K562 (cell line): ENCODE measurements around the gene STAB2.

Experiments used
- ARID1B ChIP-seq: fragments of 450-650 bp; IDR thresholded peaks from 2 replicates; pipeline ENCODE4 v1.6.1; 2016; ENCODE audit warnings: antibody characterized with exemption, mild to moderate bottlenecking, inconsistent platforms
- MTA2 ChIP-seq: fragments of 450-650 bp; IDR thresholded peaks from 2 replicates; pipeline ENCODE4 v1.6.1; 2016; ENCODE audit warnings: low read depth
- POLR2AphosphoS5 ChIP-seq: IDR thresholded peaks from 2 replicates; pipeline ENCODE4 v1.6.1; 2011; ENCODE audit warnings: mild to moderate bottlenecking, low read depth, low read length, moderate library complexity; ENCODE audit not compliant: control insufficient read depth, insufficient read depth
- PRPF4 ChIP-seq: fragments of 200-400 bp; formaldehyde crosslinking; IDR thresholded peaks from one replicate; pipeline ENCODE4 v1.6.1; 2017; ENCODE audit warnings: low read length, low read depth, mild to moderate bottlenecking; ENCODE audit not compliant: insufficient read depth, poor library complexity, severe bottlenecking
- RBM34 ChIP-seq: fragments of 200-400 bp; formaldehyde crosslinking; IDR thresholded peaks from 2 replicates; pipeline ENCODE4 v1.6.1; 2018; ENCODE audit warnings: low read length, borderline replicate concordance; ENCODE audit not compliant: insufficient read depth
- TBL1XR1 ChIP-seq, 2 experiments: IDR thresholded peaks; 2 replicates each; pipeline ENCODE4 v1.6.1; 2012; ENCODE audit warnings: improper control_type of control experiment in 2 of 2, low read length in 2 of 2, mild to moderate bottlenecking in 1 of 2
- ZNF696 ChIP-seq: fragments of 250-450 bp; sonication (Bioruptor Pico); conservative IDR thresholded peaks from 2 replicates; pipeline ENCODE4 v1.4.0; 2020; ENCODE audit warnings: mild to moderate bottlenecking, moderate library complexity
- ZNF699 ChIP-seq: fragments of 250-450 bp; sonication (Bioruptor Pico); IDR thresholded peaks from 2 replicates; pipeline ENCODE4 v1.8.0; 2021; ENCODE audit warnings: mild to moderate bottlenecking, moderate library complexity; ENCODE audit not compliant: insufficient replicate concordance
- ZZZ3 ChIP-seq: fragments of 450-650 bp; IDR thresholded peaks from 2 replicates; pipeline ENCODE4 v1.6.1; 2016; ENCODE audit warnings: antibody characterized with exemption, mild to moderate bottlenecking, moderate library complexity
- TF ChIP-seq, protein P1 (sequence below), 2 experiments: IDR thresholded peaks; 2 replicates each; pipeline ENCODE4 v1.6.1; 2012; ENCODE audit warnings: improper control_type of control experiment in 2 of 2, low read depth in 2 of 2, low read length in 2 of 2, borderline replicate concordance in 1 of 2
- TF ChIP-seq, protein P2 (sequence below): fragments of 250-450 bp; sonication (Bioruptor Pico); IDR thresholded peaks from 2 replicates; pipeline ENCODE4 v1.5.0; 2021
- TF ChIP-seq, protein P3 (sequence below), 2 experiments: IDR thresholded peaks; 2 replicates each; pipeline ENCODE4 v1.6.1; 2011; ENCODE audit warnings: borderline replicate concordance in 1 of 2, control low read depth in 1 of 2, low read depth in 1 of 2, low read length in 1 of 2, mild to moderate bottlenecking in 1 of 2, mixed read lengths in 1 of 2, moderate library complexity in 1 of 2; ENCODE audit not compliant: insufficient read depth in 1 of 2, insufficient read length in 1 of 2, poor library complexity in 1 of 2, severe bottlenecking in 1 of 2; ENCODE audit errors: extremely low read depth in 1 of 2

DNA sequence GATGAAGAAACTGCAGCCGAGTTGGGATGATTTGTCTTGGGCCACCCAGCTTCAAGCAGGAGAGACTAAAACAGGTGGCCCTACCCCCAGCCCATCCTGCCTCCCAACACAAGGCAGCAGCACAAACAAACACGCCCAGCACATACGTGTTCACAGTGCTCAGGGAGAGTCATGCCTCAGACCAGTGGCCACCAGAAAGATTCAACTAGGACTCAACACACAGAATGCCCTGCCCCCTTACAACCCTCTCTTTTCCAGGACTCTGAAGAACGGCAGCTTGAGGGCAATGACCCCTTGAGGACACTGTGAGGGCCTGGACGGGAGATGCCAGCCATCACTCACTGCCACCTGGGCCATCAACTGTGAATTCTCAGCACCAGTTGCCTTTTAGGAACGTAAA lies 179.0 kb downstream of the STAB2 start:
- TF ChIP-seq, protein P1, sequence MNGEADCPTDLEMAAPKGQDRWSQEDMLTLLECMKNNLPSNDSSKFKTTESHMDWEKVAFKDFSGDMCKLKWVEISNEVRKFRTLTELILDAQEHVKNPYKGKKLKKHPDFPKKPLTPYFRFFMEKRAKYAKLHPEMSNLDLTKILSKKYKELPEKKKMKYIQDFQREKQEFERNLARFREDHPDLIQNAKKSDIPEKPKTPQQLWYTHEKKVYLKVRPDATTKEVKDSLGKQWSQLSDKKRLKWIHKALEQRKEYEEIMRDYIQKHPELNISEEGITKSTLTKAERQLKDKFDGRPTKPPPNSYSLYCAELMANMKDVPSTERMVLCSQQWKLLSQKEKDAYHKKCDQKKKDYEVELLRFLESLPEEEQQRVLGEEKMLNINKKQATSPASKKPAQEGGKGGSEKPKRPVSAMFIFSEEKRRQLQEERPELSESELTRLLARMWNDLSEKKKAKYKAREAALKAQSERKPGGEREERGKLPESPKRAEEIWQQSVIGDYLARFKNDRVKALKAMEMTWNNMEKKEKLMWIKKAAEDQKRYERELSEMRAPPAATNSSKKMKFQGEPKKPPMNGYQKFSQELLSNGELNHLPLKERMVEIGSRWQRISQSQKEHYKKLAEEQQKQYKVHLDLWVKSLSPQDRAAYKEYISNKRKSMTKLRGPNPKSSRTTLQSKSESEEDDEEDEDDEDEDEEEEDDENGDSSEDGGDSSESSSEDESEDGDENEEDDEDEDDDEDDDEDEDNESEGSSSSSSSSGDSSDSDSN (IDR thresholded peaks at IDR 0.05; ENCODE audit: borderline replicate concordance in 1 of 2, low read depth in 2 of 2, low read length in 2 of 2), result no peak
- TF ChIP-seq PRPF4 (no peak), TBL1XR1 (IDR thresholded peaks at IDR 0.05; ENCODE audit: low read length in 2 of 2) (no peak), ARID1B (no peak), ZNF699 (CRISPR knock-in tag) (no peak), POLR2AphosphoS5 (no peak), ZNF696 (no peak), ZZZ3 (no peak), RBM34 (no peak), MTA2 (no peak)
- TF ChIP-seq, protein P2, sequence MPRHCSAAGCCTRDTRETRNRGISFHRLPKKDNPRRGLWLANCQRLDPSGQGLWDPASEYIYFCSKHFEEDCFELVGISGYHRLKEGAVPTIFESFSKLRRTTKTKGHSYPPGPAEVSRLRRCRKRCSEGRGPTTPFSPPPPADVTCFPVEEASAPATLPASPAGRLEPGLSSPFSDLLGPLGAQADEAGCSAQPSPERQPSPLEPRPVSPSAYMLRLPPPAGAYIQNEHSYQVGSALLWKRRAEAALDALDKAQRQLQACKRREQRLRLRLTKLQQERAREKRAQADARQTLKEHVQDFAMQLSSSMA (CRISPR knock-in tag), result no peak
- TF ChIP-seq, protein P3, sequence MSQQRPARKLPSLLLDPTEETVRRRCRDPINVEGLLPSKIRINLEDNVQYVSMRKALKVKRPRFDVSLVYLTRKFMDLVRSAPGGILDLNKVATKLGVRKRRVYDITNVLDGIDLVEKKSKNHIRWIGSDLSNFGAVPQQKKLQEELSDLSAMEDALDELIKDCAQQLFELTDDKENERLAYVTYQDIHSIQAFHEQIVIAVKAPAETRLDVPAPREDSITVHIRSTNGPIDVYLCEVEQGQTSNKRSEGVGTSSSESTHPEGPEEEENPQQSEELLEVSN (IDR thresholded peaks at IDR 0.05; ENCODE audit: borderline replicate concordance in 1 of 2, extremely low read depth in 1 of 2, insufficient read depth in 1 of 2, insufficient read length in 1 of 2, low read depth in 1 of 2, low read length in 1 of 2, poor library complexity in 1 of 2, severe bottlenecking in 1 of 2), result no peak
